ENCODE results near the gene LONRF2.
"Not testable (repeated sequence)": the region's sequence is repeated elsewhere in the genome, so short reads cannot be mapped to it uniquely, and the experiment has no call there.

Gene LONRF2

DNA sequence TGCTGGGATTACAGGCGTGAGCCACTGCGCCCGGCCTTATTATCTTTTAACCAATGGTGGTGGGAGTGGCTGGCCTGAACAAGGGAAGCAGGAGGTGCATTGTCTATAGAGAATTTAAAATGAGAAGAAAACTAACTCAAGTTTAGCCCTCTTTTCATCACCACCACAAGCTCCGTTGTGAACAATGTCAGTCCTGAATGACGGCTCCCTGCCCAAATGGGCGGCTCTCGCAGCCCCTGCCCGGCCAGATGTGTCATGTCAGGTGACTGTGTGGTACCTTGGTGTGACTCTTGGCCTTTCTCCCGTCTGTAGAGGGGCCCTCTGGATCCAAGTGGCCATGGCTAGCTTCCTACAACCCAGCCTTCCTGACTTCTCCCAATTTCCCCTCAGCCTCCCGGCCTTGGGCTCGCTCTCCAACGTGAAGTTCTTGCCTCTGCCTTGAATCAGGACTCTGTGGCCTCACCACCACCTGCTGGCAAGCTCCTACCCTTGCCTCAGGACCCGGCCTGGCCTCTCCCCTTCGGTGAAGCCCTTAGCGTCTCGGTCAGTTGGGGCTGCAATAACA, 67.6 kb downstream of the LONRF2 start:
- no peak for DNase-seq (ENCODE audit: low spot score)

DNA sequence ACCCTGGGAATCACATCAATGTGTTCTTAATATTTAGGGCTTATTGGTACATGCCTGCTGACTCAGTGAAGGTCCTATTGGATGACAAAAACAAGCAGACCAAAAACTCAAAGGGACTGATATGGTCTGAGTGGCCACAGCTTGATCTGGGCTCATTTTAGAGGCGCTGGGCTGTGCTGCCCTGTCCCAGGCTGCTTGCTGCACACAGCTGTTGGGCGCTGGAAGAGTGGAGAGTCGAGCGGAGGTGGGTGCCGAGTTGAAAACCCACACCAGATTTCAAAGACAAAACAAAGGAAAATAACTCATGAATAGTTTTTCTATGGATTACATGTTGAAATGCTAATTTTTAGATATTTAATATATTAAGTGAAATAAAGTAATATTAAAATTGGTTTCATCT, 68.5 kb downstream of the LONRF2 start:
- no peak for DNase-seq (ENCODE audit: low spot score)

- no peak for DNase-seq (ENCODE audit: low spot score)
Observed at GRCh38 chr2:100252811-100253698, 69.2 kb downstream of the LONRF2 start.

DNA sequence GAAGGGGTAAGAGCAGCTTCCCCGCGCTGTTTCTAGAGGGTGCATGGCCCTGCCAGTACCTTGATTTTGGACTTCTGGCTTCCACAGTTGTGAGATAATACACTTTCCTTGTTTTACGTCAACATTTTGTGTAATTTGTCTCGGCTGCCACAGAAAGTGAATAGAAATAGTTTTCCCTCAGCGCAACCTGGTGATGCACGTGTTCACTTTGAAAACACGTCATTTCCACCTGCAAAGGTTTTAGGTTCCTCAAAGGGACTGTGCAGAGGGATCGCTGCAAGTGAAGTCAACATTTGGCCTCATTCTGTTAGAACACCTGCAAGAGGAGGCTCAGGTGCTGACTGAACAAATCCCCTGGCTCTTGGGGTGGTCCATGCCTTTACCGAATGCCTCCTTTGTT, 71.7 kb downstream of the LONRF2 start:
- no peak for DNase-seq (ENCODE audit: low spot score)

- no peak for DNase-seq (ENCODE audit: low spot score)
Observed at GRCh38 chr2:100248971-100249370, 73.3 kb downstream of the LONRF2 start.

DNA sequence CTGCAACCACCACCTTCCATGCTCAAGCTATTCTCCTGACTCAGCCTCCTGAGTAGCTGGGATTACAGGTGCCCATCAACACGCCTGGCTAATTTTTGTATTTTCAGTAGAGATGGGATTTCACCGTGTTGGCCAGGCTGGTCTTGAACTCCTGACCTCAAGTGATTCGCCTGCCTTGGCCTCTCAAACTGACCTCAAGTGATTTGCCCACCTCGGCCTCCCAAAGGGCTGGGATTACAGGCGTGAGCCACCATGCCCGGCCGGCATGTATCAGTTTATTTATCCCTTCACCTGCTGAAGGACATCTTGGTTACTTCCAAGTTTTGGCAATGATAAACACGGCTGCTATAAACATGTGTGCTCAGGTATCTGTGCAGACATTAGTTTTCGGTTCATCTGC, 73.7 kb downstream of the LONRF2 start:
- not testable (repeated sequence) for DNase-seq (ENCODE audit: low spot score)

DNA sequence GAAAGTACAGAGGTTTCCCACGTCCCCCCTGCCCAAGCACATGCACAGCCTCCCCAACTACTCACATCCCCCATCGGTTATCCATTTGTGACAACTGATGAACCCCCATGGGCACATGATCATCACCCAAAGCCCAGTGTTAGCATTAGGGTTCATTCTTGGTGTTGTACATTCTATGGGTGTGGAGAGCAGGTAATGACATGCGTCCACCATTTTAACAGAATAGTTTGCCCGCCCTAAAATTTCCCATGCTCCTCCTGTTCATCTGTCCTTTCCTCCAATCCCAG, 74.3 kb downstream of the LONRF2 start:
- no peak for DNase-seq (ENCODE audit: low spot score)

- DNase-seq (ENCODE audit: low spot score) = no peak
Observed at GRCh38 chr2:100247256-100248043, 74.9 kb downstream of the LONRF2 start.

- DNase-seq (ENCODE audit: low spot score) = peak; percentile 15
Observed at GRCh38 chr2:100246163-100247145, 75.8 kb downstream of the LONRF2 start.

GRCh38 chr2:100245681-100246080, 76.6 kb downstream of the LONRF2 start:
- no peak for DNase-seq (ENCODE audit: low spot score)

GRCh38 chr2:100244881-100245605, 77.3 kb downstream of the LONRF2 start:
- DNase-seq (ENCODE audit: low spot score) = no peak

GRCh38 chr2:100243631-100244030, 78.7 kb downstream of the LONRF2 start:
- no peak for DNase-seq (ENCODE audit: low spot score)

DNA sequence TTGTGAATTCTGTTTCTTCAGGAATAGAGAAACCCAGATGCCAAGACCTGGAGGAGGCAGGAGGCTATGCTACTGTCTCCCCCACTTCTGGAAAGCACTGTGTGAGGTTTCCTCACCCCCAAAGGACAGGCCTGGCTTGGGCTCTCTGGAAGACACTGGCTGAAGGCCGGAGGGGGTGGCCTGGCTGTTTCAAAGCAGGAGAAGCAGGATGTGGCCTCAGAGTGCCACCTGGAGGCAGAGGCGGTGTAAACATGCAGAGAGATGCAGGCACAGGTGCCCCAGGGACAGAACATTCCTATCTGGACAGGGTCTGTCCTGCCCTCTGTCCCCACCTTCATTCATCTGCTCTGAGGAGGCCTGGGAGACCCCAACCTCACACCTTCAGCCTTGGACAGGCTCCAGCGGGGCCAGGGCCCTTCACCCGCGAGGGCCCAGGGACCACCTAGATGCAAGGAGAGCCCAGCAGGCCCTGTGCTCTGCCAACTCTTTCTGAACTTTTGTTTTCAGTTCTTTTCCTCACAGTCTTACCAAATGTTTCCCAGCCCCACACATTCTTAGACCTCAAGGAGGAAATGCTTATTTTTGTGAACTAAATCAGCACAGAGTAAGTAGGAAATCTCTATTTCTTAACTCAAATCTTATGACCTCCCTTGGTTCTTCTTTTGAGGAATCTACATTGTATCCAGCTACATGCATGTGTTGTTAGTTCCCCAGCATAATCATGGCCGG, 79.2 kb downstream of the LONRF2 start:
- peak; percentile 26 for DNase-seq (ENCODE audit: low spot score)

DNA sequence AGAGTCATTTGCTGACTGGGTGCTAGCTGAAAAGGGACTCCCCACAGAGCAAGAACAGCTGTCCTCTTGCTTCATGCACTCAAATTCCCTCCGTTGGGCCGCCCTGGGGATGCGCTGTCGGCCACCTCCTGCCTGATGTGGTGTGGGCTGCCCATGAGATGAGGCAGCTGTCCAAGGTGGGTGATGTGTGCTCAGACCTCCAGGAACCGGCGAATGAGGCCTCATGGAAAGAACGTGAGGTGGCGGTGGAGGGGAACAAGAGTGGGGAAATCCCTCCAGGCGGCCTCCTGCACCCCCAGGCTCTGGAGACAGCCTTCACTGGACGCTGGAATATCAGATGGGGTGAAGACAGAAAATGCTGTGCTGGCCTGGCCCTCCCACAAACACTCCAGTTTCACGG, 79.8 kb downstream of the LONRF2 start:
- DNase-seq (ENCODE audit: low spot score) = no peak

DNA sequence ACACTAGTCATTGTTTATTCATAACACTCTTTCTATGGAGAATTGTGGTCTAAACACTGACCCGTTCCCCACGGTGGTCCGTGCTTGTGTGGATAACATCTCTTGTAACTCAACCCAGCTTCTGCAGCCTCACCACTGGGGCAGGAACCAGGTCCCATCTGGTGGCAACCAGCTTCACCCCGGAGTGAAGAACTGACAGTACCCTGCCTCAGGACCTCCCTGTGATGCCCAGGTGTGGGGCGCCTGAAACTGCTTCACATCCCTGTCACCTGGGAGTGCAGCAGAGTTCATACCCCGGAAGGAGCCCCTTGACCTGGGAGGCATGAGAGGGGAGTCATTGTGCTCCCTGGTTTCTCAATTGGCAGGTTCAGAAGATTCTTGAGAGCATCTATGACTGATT, 81.1 kb downstream of the LONRF2 start:
- no peak for DNase-seq (ENCODE audit: low spot score)

- DNase-seq (ENCODE audit: low spot score) = no peak
Observed at GRCh38 chr2:100240386-100240785, 81.9 kb downstream of the LONRF2 start.

DNA sequence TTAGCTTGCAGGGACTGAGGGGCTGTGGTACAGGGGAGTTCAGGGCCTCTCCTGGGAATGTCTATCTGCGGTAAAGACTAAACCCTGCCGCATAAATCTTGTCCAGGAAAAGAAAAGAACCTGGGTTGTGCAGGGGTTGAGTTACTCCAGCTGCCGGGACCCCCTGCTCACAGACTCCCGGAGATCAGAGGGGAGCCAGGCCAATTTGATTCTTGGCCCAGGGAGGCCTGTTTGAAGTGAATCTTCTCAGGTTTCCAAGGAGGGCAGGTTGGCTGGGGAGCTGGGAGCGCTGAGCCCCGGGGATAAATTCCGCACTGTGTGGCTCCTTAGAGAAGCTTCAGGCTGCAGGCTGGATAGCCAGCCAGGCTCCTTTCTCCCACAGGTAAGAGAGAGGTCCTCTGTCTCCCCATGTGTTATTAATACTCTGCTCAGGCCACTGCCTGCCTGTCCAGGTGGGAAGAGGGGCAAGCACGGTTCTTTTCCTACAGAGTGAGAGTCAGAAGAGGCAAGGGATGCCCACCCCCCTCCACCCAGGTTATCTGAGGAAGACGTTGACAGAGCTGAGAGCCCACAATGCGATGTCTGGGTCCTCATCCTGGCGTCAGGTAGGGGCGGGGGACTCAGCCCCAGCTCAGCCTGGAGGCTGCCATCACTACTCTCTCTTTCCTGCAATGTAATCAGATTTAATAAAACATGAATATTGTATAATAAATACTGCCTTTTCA, 82.7 kb downstream of the LONRF2 start:
- no peak for DNase-seq (ENCODE audit: low spot score)

GRCh38 chr2:100238471-100238870, 83.8 kb downstream of the LONRF2 start:
- DNase-seq (ENCODE audit: low spot score) = no peak

- no peak for DNase-seq (ENCODE audit: low spot score)
Observed at GRCh38 chr2:100237770-100238169, 84.5 kb downstream of the LONRF2 start.

- DNase-seq (ENCODE audit: low spot score) = no peak
Observed at GRCh38 chr2:100237163-100237562, 85.1 kb downstream of the LONRF2 start.

Data from globus pallidus (tissue), 1 donor.